Measurements from ENCODE around the gene PDIK1L. TPM values are rescaled to one million over a fixed set of nuclear protein-coding genes. Genes with fewer than 3 reads are reported as not detected.
A peak's percentile ranks its signal among the peaks of the same experiment; 100 is the strongest.

PDIK1L gene
- total RNA-seq, 1 donor from 2014 or later: 6.8 TPM

GRCh38 chr1:26164861-26165842 lies 53.5 kb downstream of the PDIK1L start:
- peaks cover 3% of the 10 kb centered on the region for H3K36me3 Mint-ChIP-seq (ENCODE audit: low read depth, unreplicated experiment)
- peaks cover 37% of the 10 kb centered on the region for H3K4me1 Mint-ChIP-seq (ENCODE audit: unreplicated experiment)
- H3K27me3 Mint-ChIP-seq (ENCODE audit: unreplicated experiment): peaks cover 23% of the 10 kb centered on the region
- no peak for TF ChIP-seq CTCF (IDR thresholded peaks at IDR 0.05; ENCODE audit: unreplicated experiment)
- H3K4me3 Mint-ChIP-seq (ENCODE audit: unreplicated experiment): peak overlapping the region; percentile 83
- no peaks in the 10 kb centered on the region for H3K9me3 Mint-ChIP-seq (ENCODE audit: unreplicated experiment)
- peak overlapping the region; percentile 52 for H3K27ac Mint-ChIP-seq (ENCODE audit: unreplicated experiment)
- DNase-seq (ENCODE audit: low spot score): no peak

GRCh38 chr1:26166719-26167281 lies 55.2 kb downstream of the PDIK1L start:
- Mint-ChIP-seq H3K4me3 (ENCODE audit: unreplicated experiment) (no peak overlapping the region), H3K27ac (ENCODE audit: unreplicated experiment) (no peak overlapping the region), H3K4me1 (ENCODE audit: unreplicated experiment) (peaks cover 31% of the 10 kb centered on the region), H3K36me3 (ENCODE audit: low read depth, unreplicated experiment) (peaks cover 3% of the 10 kb centered on the region), H3K27me3 (ENCODE audit: unreplicated experiment) (peaks cover 23% of the 10 kb centered on the region), H3K9me3 (ENCODE audit: unreplicated experiment) (no peaks in the 10 kb centered on the region)
- TF ChIP-seq CTCF (IDR thresholded peaks at IDR 0.05; ENCODE audit: unreplicated experiment): no peak
- no peak for DNase-seq (ENCODE audit: low spot score)

GRCh38 chr1:26168410-26169197 lies 57.0 kb downstream of the PDIK1L start, which contains the start of gene C1orf232:
TSS of gene C1orf232 (minus strand) at chr1:26168963. CDS start at chr1:26168499, 464 bp downstream.
- H3K9me3 Mint-ChIP-seq (ENCODE audit: unreplicated experiment): no peaks in the 10 kb centered on the region
- no peak for DNase-seq (ENCODE audit: low spot score)
- TF ChIP-seq CTCF (IDR thresholded peaks at IDR 0.05; ENCODE audit: unreplicated experiment): no peak
- peaks cover 20% of the 10 kb centered on the region for H3K27me3 Mint-ChIP-seq (ENCODE audit: unreplicated experiment)
- peak within 1 kb of the TSS; percentile 89 for H3K4me3 Mint-ChIP-seq (ENCODE audit: unreplicated experiment)
- H3K27ac Mint-ChIP-seq (ENCODE audit: unreplicated experiment): no peak within 1 kb of the TSS
- H3K4me1 Mint-ChIP-seq (ENCODE audit: unreplicated experiment): peaks cover 25% of the 10 kb centered on the region
- peaks cover 1% of the 10 kb centered on the region for H3K36me3 Mint-ChIP-seq (ENCODE audit: low read depth, unreplicated experiment)

GRCh38 chr1:26169198-26169554 lies 57.6 kb downstream of the PDIK1L start:
- no peak for DNase-seq (ENCODE audit: low spot score)
- Mint-ChIP-seq H3K9me3 (ENCODE audit: unreplicated experiment) (no peaks in the 10 kb centered on the region), H3K4me3 (ENCODE audit: unreplicated experiment) (peak overlapping the region; percentile 85), H3K4me1 (ENCODE audit: unreplicated experiment) (peaks cover 22% of the 10 kb centered on the region), H3K36me3 (ENCODE audit: low read depth, unreplicated experiment) (no peaks in the 10 kb centered on the region), H3K27ac (ENCODE audit: unreplicated experiment) (no peak overlapping the region), H3K27me3 (ENCODE audit: unreplicated experiment) (peaks cover 17% of the 10 kb centered on the region)
- no peak for TF ChIP-seq CTCF (IDR thresholded peaks at IDR 0.05; ENCODE audit: unreplicated experiment)
